ENCODE results near the gene VSIG10L. TPM values are rescaled to one million over a fixed set of nuclear protein-coding genes. Genes with fewer than 3 reads are reported as not detected.

Gene VSIG10L
- total RNA-seq, 1 donor from 2014 or later = 4.2 TPM

- no peak for TF ChIP-seq EZH2 (IDR thresholded peaks at IDR 0.05; ENCODE audit: insufficient read depth, low read length)
- TF ChIP-seq CTCF (IDR thresholded peaks at IDR 0.05; ENCODE audit: insufficient read depth, low read depth, low read length) = no peak
- no peaks in the 10 kb centered on the region for H4K20me1 ChIP-seq (ENCODE audit: insufficient read depth, low read length)
- no peak overlapping the region for H3K4me3 Mint-ChIP-seq (ENCODE audit: unreplicated experiment)
- no peaks in the 10 kb centered on the region for H3K36me3 ChIP-seq (ENCODE audit: insufficient read depth, low read length)
- no peaks in the 10 kb centered on the region for H3K9me3 Mint-ChIP-seq (ENCODE audit: unreplicated experiment)
- DNase-seq (ENCODE audit: low read depth) (no peak), FAIRE-seq (no peak)
- peaks cover 6% of the 10 kb centered on the region for H3K4me1 ChIP-seq (ENCODE audit: insufficient read depth, low read length)
- H3K27me3 ChIP-seq (ENCODE audit: insufficient read depth, low read length) = no peaks in the 10 kb centered on the region
- H3K27ac ChIP-seq (ENCODE audit: low read depth, low read length) = no peak overlapping the region
- no peak overlapping the region for H3K4me3 ChIP-seq (ENCODE audit: insufficient read depth, low read depth, low read length)
- no peaks in the 10 kb centered on the region for H3K79me2 ChIP-seq (ENCODE audit: insufficient read depth, low read length)
- H3K27ac Mint-ChIP-seq (ENCODE audit: unreplicated experiment) = no peak overlapping the region
- no peaks in the 10 kb centered on the region for H3K27me3 Mint-ChIP-seq (ENCODE audit: low read depth, unreplicated experiment)
- H3K9ac ChIP-seq (ENCODE audit: low read length) = no peak overlapping the region
- H3K4me2 ChIP-seq (ENCODE audit: low read length) = no peak overlapping the region
- H2AFZ ChIP-seq (ENCODE audit: low read depth, low read length) = no peak overlapping the region
- peaks cover 30% of the 10 kb centered on the region for H3K36me3 Mint-ChIP-seq (ENCODE audit: low read depth, unreplicated experiment)
- H3K9me3 ChIP-seq (ENCODE audit: insufficient read depth, low read depth, low read length) = no peaks in the 10 kb centered on the region
- H3K4me1 Mint-ChIP-seq (ENCODE audit: low read depth, unreplicated experiment) = peaks cover 5% of the 10 kb centered on the region
Measured at GRCh38 chr19:51352783-51353360, 10.9 kb upstream of the VSIG10L start.

- Histone ChIP-seq H3K4me1 (ENCODE audit: insufficient read depth, low read length) (peaks cover 6% of the 10 kb centered on the region), H2AFZ (ENCODE audit: low read depth, low read length) (no peak overlapping the region), H3K4me3 (ENCODE audit: insufficient read depth, low read depth, low read length) (no peak overlapping the region), H3K36me3 (ENCODE audit: insufficient read depth, low read length) (no peaks in the 10 kb centered on the region), H3K27ac (ENCODE audit: low read depth, low read length) (no peak overlapping the region), H3K79me2 (ENCODE audit: insufficient read depth, low read length) (no peaks in the 10 kb centered on the region), H3K9me3 (ENCODE audit: insufficient read depth, low read depth, low read length) (no peaks in the 10 kb centered on the region), H4K20me1 (ENCODE audit: insufficient read depth, low read length) (no peaks in the 10 kb centered on the region), H3K4me2 (ENCODE audit: low read length) (no peak overlapping the region), H3K9ac (ENCODE audit: low read length) (no peak overlapping the region), H3K27me3 (ENCODE audit: insufficient read depth, low read length) (no peaks in the 10 kb centered on the region)
- DNase-seq (ENCODE audit: low read depth) = no peak
- Mint-ChIP-seq H3K27ac (ENCODE audit: unreplicated experiment) (no peak overlapping the region), H3K36me3 (ENCODE audit: low read depth, unreplicated experiment) (peaks cover 30% of the 10 kb centered on the region), H3K4me3 (ENCODE audit: unreplicated experiment) (peak overlapping the region; percentile 35), H3K9me3 (ENCODE audit: unreplicated experiment) (no peaks in the 10 kb centered on the region), H3K4me1 (ENCODE audit: low read depth, unreplicated experiment) (peaks cover 5% of the 10 kb centered on the region), H3K27me3 (ENCODE audit: low read depth, unreplicated experiment) (no peaks in the 10 kb centered on the region)
- no peak for FAIRE-seq
- TF ChIP-seq EZH2 (IDR thresholded peaks at IDR 0.05; ENCODE audit: insufficient read depth, low read length) (no peak), CTCF (IDR thresholded peaks at IDR 0.05; ENCODE audit: insufficient read depth, low read depth, low read length) (no peak)
Measured at GRCh38 chr19:51351266-51351990, 9.5 kb upstream of the VSIG10L start.

Data from astrocyte (in vitro differentiated cells and primary cell).